GM18517 (cell line): ENCODE results near the gene NOL11.
"Not testable (repeated sequence)": the region's sequence is repeated elsewhere in the genome, so short reads cannot be mapped to it uniquely, and the experiment has no call there.

Experiments used
- ATAC-seq: cut with Tn5 transposase; IDR thresholded peaks from one replicate; pipeline ENCODE4 v1.9.1; 2021; ENCODE audit warnings: mild to moderate bottlenecking, moderate library complexity; ENCODE audit not compliant: unreplicated experiment

Gene NOL11

DNA sequence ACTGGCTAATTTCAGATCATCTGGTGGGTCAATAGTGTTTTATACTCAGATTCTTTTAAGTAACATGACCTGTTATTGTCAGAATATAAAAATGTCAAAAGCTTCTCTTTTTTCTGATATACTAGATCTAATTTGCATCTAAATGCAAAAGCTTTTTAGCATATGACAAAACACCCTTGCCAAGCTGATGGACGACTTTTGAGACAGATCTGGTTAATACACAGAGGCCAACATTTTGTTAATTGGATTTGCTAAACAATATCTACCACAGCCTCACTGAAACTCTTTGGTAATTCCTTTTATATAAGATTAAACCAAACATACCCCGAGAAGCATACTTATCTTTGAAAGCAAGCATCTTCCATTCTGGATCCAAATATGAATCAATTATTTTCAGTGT, 10.3 kb upstream of the NOL11 start:
- no peak for ATAC-seq

DNA sequence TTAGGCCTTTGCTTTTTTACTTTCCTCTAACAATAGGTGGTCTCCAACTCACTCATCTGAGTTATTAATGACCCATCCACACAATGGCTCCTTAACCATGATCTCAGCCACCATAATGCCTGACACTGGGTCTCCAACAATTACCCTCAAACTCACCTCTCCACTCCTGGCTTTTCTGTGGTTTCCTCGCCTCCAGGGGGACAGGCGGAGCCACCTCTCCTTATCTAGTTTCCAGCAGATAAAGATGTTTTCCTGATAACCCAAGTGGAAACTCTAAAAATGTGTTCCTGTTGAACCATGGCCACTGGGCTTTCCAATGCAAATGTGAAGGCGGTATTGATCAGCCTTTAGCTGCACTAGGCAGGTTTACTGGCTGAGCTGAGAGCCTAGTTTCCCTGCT, 9.4 kb upstream of the NOL11 start:
- ATAC-seq: no peak

DNA sequence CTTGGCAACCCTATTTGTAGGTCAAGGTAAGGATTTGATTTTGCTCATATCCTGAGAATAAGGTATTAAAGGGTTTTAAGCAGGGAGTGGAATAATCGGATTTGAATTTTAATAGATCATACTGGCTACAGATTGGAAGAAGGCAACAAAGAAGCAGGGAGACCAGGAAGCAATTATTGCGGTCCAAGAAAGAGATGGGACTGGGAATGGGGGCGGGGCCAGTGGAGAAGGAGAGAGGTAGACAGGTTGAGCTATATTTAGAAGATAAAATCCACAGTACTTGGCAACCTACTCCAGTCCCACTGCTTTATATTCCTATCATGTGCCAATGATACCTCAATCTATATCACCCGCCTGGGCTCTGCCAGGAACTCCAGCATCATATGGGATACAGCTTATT, 5.8 kb upstream of the NOL11 start:
- no peak for ATAC-seq

DNA sequence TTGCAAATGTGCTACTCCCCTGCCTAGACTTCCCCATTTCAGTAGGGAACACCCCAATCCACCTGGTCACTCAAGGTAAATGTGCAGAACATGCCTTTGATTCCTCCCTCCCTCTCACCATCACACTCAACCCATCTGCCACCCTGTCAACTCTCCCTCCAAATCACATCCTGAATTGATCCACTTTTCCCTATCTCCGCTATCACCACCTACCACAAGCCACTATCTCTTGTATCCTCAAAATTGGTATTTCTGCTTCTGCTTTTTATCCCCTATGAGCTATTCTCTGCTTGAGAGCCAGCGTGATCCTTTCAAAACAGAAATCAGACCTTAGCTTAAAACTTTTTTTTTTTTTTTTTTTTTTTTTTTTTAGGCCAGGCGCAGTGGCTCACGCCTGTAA, 5.4 kb upstream of the NOL11 start:
- ATAC-seq: no peak

DNA sequence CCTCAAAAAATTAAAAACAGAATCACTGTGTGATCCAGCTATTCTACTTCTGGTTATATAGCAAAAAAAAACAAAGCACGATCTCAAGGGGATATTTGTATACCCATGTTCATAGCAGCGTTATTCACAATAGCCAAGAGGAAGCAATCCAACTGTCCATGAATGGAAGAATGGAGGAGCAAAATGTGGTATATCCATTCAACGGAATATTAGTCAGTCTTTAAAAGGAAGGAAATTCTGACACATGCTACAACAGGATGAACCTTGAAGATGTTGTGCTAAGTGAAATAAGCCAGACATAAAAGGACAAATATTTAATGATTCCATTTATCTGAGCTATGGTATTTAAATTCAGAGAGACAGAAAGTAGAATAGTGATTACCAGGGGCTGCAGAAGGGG, 4.6 kb upstream of the NOL11 start:
- ATAC-seq: no peak

DNA sequence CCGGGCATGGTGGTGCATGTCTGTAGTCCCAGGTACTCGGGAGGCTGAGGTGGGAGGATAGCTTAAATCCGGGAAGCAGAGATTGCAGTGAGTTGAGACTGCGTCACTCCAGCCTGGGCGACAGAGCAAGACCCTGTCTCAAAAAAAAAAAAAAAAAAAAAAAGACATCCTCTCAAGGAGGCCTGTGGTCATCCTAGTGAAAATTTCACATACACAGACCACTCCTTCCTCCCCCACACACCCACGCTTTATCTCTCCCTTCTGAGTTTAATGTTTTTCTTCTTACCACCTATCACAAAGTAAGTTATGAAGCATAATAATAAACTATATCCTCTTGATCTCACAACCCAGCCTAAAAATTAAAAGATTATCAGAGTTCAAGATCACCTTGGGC, 1.3 kb upstream of the NOL11 start:
- ATAC-seq: no peak

DNA sequence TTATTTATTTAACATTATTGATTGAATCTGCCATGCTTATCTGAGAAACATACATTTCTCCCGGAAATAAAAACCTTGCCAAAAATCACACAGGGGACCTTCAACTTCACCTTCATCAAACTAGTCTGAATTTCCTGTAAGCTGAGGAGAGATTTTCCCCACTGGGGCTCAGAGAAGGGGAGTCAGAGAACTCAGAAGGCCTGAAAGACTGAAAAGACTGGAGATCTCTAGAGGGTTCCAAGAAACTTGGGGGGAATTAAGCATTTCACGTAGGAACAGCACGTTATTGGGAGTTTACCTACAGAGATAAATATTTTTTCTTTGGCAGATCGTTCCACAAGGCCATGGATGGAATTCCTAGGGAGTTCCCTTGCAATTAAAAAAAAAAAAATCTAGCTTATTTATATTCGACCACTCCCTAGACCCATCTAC, 528 bp upstream of the NOL11 start:
- ATAC-seq: no peak

DNA sequence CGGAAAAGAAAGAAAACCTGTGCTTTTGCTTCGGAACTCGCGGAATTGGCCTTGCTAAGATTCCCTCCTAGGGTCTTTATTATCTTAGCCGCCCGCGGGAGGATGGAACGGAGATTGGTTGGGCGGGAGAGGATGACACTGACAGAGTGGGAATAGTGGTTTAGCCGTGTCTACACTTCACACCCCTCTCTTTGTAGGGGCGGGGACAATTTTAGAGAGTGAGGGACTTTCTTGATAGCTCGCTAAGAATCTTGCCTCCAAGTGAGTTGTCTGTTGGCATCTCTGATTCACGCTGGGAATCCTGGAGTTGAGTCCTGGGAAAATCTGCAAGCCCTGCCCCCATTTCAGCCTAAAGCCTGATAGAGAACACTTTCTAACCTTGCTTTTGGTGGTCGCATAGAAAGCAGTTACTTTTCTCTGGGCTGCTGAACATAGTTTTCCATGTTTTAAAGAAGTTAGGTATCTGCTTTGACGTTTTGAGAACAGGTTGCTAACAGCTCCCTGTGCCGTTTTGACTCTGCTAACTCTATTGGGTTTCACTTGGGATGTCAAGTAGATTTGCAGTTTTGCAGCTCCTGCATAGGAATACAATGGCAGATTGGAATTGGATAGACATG, 697 bp downstream of the NOL11 start:
- ATAC-seq: no peak

DNA sequence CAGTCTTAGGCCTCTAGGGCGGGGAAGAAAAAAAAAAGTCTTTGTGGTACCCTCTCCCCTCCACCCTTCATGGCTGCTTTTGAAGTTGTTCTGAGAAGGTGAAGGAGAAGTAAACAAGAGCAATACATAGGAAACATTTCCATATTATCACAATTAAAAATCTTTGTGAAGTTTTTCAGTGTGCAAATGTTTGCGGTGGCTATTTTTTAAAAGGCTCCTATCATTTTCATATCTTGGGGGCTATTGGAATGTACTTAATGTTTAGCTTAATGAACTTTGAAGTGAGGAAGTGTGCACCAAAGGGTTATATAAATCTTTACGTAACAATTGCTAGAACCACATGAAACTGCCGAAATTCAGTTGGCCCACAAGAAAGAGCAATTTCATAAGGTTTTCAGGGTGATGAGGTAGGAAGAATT, 7.6 kb downstream of the NOL11 start:
- ATAC-seq: no peak

DNA sequence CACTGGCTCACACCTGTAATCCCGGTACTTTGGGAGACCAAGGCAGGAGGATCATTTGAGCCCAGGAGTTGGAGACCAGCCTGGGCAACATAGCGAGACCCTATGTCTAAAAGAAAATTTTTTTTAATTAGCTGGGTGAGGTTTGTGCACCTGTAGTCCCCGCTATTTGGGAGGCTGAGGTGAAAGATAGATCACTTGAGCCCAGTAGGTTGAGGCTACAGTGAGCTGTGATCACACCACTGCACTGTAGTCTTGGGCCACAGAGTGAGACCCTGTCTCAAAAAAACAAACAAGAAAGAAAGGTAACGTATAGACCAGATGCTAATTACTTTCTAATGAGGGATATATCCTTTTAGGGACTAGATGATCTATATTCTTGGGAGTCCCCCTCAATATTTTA, 8.1 kb downstream of the NOL11 start:
- no peak for ATAC-seq

DNA sequence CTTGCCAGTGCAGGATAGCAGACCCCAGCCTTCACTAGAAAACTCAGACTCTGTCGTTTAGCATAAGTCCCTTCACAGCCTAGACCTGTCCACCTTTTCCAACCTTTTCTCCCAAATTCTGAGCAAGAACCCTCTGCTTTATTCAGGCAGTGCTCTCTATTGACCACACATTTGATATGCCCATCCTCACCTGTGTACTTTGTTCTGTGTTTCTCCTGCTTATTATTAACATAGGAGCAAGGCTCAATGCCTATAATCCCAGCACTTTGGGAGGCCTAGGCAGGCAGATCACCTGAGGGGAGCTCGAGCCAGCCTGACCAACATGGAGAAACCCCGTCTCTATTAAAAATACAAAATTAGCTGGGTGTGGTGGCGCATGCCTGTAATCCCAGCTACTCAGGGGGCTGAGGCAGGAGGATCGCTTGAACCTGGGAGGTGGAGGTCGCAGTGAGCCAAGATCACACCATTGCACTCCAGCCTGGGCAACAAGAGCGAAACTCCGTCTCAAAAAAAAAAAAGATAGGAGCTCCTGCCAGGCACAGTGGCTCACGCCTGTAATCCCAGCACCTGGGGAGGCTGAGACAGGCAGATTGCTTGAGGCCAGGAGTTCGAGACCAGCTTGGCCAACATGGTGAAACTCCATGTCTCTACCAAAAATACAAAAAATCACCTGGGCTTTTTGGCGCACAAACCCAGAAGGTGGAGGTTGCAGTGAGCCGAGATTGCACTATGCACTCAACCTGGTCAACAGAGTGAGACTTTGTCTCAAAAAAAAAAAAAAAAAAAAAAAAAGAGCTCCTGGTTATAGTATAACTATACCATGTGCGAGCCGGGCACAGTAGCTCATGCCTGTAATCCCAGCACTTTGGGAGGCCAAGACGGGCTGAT, 9.7 kb downstream of the NOL11 start:
- ATAC-seq: not testable (repeated sequence)

DNA sequence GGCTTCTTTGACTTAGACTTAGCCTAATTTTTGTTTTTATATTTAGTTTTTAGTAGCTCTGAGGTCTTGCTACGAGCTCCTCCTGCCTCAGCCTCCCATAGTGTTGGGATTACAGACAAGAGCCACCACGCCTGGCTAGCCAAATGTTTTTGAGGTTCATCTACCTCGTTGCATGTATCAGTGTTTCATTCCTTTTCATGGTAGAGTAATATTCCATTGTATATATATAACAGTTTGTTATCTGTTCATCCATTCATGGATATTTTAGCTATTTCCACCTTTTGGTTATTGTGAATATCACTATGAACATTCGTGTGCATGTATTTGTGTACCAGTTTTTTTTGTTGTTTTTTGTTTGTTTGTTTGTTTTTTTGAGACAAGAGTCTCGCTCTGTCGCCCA, 12.2 kb downstream of the NOL11 start:
- no peak for ATAC-seq

DNA sequence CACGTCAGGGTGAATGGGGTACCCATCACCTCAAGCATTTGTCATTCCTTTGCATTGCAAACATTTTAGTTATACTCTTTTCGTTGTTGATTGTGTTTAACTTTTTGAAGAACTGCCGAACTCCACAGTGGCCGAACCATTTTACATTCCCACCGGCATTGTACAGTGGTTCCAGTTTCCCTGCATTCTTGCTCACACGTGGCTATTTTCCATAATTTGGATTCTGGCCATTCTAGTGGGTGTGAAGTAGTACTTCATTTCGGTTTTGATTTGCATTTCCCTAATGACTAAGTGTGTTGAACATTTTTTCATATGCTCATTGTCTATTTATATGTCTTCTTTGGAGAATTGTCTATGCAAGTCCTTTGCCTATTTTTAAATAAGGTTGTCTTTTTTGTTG, 13.0 kb downstream of the NOL11 start:
- no peak for ATAC-seq

DNA sequence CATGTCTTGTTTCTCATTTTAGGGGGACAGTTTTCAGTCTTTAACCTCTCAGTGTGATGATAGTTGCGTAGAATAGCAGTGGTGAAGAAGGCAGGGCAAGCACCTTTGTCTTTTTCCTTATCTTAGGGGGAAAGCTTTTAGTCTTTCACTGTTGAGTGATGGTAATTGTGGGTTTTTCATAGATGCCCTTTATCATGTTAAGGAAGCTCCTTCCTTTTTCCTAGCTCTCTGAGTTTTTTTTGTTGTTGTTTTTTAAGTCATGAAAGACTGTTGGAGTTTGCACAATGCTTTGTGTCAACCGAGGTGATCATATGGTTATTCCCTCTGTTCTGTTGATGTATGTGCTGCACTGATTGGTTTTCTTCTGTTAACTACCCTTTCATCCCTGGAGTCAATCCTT, 15.7 kb downstream of the NOL11 start:
- ATAC-seq: no peak

DNA sequence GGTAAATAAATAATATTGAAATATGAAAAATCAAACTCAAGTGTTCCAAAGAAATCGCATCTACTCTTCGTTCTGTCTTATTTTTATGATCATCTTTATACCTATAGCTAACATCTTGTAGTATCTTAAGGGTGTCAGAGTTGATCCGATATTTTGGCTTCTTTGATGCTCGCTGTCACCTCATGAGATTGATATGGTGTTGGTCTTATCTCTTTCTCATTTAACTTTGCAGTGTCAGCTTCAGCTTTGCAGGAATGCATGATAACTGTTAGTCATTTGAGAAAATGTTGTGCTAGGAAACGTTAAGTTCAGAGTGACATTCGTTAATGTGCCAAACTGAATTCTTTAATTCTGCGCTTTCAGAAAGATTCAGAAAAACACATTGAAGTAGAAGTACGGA, 19.4 kb downstream of the NOL11 start:
- no peak for ATAC-seq

DNA sequence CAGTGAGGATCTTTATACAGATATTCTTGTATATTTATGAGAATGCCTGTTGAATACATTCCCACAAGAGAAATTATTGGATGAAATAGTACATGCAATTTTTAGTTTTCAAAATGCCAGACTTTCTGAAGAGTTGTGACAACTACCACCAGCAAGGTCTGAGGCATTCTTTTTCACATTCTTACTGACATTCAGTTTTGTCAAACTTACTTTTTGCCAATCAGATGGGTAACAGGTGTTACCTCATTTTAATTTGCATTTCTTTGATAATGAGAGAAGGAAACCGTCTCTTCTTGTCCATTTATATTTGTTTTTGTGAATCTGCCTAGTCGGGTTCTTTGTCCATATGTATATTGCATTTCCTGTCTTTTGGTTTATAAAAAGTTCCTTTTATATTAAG, 24.3 kb downstream of the NOL11 start:
- no peak for ATAC-seq

DNA sequence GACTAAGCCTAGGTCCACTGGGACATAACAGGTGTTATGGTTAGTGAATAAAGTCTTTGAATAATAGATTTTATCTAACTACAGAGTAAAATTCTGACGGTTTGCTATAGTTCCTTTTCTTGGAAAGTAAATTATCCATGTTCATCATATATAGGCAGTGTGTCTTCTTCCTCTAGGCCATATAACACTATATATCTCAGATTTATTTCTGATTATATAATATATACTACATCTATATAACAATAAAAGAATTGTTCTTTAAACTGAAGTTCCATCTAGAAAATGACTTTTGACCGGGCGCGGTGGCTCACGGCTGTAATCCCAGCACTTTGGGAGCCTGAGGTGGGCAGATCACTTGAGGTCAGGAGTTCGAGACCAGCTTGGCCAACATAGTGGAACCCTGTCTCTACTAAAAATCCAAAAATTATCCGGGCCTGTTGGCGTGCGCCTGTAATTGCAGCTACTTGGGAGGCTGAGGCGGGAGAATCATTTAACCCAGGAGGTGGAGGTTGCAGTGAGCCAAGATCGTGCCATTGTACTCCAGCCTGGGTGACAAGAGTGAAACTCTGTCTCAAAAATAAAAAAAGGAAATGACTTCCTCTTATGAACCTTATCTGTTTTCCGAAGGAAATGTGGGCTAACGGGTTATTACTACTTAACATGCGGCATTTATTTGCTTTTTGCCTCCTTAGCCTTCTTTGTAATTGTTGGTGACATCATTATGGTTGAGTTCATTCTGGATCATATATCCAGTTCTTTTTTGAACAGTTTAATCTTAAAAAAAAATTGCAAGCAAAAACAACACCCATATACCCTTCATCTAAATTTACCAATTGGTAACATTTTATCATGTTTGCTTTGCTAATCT, 29.2 kb downstream of the NOL11 start:
- no peak for ATAC-seq

DNA sequence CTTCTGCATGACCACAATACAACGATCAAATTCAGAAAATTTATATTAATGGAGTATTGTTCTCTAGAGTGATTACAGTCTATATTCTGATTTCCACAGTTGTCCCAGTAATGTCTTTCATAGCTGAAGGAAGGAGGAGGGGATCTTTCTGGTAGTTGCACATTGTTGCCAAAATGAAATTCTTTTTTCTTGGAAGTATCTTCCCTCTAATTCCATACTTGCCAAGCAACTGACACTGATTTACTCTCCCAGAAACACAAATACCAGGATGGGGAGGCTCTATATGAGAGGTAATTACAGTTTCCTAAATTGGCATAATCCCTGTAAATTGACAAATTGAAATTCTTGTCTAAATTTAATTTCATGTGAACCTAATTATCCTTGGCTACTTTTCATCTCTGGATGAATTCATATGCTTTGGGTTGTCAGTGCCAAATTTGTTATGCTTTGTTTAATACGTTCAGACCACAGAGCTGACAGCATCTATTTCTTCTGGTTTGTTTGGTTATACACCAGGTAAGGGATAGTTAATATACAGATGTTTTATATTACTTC, 30.0 kb downstream of the NOL11 start:
- no peak for ATAC-seq

DNA sequence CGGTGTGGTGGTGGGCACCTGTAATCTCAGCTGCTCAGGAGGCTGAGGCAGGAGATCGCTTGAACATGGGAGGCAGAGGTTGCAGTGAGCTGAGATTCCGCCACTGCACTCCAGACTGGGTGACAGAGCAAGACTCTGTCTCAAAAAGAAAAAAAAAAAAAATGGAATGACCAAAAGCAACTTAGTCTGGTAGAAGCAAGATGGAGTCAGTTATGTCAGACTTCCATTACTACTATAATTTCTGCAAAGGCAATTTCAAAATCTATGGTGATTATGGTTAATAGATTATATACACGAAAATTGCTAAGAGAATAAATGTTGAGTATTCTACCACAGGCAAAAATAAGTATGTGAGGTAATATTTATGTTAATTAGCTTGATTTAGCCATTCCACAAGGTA, 32.3 kb downstream of the NOL11 start:
- ATAC-seq: no peak

DNA sequence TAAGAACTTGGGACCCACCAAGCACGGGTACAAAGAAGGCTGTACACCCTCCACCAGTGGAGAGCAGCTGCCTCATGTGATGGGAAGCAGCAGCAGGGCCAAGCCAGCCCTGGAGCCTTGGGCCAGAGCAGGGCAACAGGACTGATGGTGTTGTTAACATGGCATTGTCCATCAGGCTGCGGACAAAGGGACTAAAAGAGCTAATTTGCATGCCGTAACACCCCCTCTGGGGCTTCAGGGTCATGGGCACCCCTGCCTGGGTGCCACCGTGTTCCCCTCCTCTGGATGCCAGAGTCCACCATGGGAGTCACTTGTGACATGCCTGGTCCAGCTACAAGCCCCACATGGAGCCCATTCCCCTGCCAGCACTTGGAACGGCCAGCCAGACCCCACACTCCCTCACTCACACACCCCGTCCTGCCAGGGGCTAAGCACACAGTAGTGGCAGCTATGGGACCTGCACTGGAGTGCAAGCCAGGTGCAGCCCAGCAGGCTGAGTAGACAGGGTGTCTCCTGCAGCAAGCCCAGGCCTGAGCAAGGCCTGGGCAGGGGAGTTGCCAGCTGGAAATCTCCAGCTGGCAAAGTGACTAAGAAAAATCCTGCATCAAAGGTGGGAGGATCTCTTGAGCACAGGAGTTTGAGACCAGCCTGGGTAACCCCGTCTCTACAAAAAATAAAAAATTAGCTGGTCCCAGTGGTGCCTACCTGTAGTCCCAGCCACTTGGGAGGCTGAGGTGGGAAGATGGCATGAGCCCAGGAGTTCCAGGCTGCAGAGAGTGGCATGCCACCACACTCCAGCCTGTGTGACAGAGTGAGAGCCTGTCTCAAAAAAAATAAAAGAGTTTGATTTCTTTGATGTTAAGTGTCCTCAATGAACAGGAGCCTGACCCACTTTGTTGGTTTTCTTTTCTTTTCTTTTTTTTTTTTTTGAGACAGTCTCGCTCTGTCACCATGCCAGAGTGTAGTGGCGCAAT, 33.7 kb downstream of the NOL11 start:
- ATAC-seq: no peak
